ENCODE measurements around the gene CLCNKA.

GRCh38 chr1:16011936-16012589, 9.8 kb upstream of the CLCNKA start:
- TF ChIP-seq YY1 (IDR thresholded peaks at IDR 0.05; ENCODE audit: insufficient read depth, insufficient read length) = no peak
- TF ChIP-seq ZNF274 (IDR thresholded peaks at IDR 0.05; ENCODE audit: low read depth, low read length) = no peak
- no peak for TF ChIP-seq SUZ12 (IDR thresholded peaks at IDR 0.05; ENCODE audit: extremely low read depth, insufficient read depth, insufficient read length)
